H1 (cell line): Measurements from ENCODE around the gene ARID5B. TPM values are rescaled to one million over a fixed set of nuclear protein-coding genes. Genes with fewer than 3 reads are reported as not detected.

ENCODE experiments used
- CTCF ChIA-PET: fragments of 300-600 bp; sonication (Branson Sonifier 250); formaldehyde crosslinking; loops from one replicate; lab custom pipeline; 2021; ENCODE audit not compliant: partially characterized antibody; lab: Charles Lee
- POLR2A ChIA-PET: fragments of 300-600 bp; sonication (Branson Sonifier 250); formaldehyde crosslinking; loops from one replicate; lab custom pipeline; 2021; ENCODE audit warnings: inconsistent platforms; ENCODE audit not compliant: partially characterized antibody; lab: Charles Lee
- DNase-seq, 2 experiments: peaks; one replicate each; pipeline versions ENCODE4 v3.0.0 to v3.0.0-alpha.2; 2010 to 2022; ENCODE audit warnings: low spot score in 2 of 2, low read depth in 1 of 2, mixed read lengths in 1 of 2
- FAIRE-seq: peaks from 2 replicates; lab custom pipeline; 2011; peaks lifted over from hg19 to GRCh38; lab: Jason Lieb, UNC
- H2AFZ ChIP-seq: 2 replicates; pipeline ENCODE4 v1.8.1; 2012; ENCODE audit warnings: low read length, inconsistent platforms
- H2AK5ac ChIP-seq: 2 replicates; pipeline ENCODE4 v1.6.1; 2013; ENCODE audit warnings: low read depth, low read length
- H2BK120ac ChIP-seq: replicated peaks from 2 replicates; pipeline ENCODE3; 2013; ENCODE audit warnings: low read depth, low read length, inconsistent platforms
- H2BK12ac ChIP-seq: 2 replicates; pipeline ENCODE4 v1.6.1; 2013; ENCODE audit warnings: low read depth, low read length
- H2BK15ac ChIP-seq: 2 replicates; pipeline ENCODE4 v1.6.1; 2013; ENCODE audit warnings: low read length
- H2BK20ac ChIP-seq: 2 replicates; pipeline ENCODE4 v1.6.1; 2013; ENCODE audit warnings: low read length
- H2BK5ac ChIP-seq: 2 replicates; pipeline ENCODE4 v1.6.1; 2013; ENCODE audit warnings: low read depth, low read length
- H3K14ac ChIP-seq: 2 replicates; pipeline ENCODE4 v1.6.1; 2013; ENCODE audit warnings: inconsistent platforms; ENCODE audit not compliant: insufficient read length
- H3K18ac ChIP-seq: 2 replicates; pipeline ENCODE4 v1.6.1; 2013; ENCODE audit warnings: low read length; ENCODE audit errors: extremely low read depth
- H3K23ac ChIP-seq: 2 replicates; pipeline ENCODE4 v1.6.1; 2013; ENCODE audit warnings: inconsistent platforms; ENCODE audit not compliant: insufficient read length
- H3K23me2 ChIP-seq: 2 replicates; pipeline ENCODE4 v1.6.1; 2013; ENCODE audit warnings: low read depth, low read length
- H3K27ac ChIP-seq: 2 replicates; pipeline ENCODE4 v1.6.1; 2011; ENCODE audit warnings: low read depth, low read length, inconsistent platforms
- H3K27me3 ChIP-seq, 4 experiments: replicated peaks in 1 of 4; 1 replicate in 1 of 4; 2 replicates in 3 of 4; pipeline versions ENCODE4 v1.6.1 to v1.8.1; 2011 to 2013; ENCODE audit warnings: low read length in 3 of 4, mild to moderate bottlenecking in 3 of 4, inconsistent platforms in 2 of 4, mixed read lengths in 2 of 4, moderate library complexity in 1 of 4; ENCODE audit not compliant: control insufficient read depth in 3 of 4, insufficient read depth in 3 of 4; ENCODE audit errors: extremely low read depth in 1 of 4
- H3K36me3 ChIP-seq, 4 experiments: 2 replicates each; pipeline versions ENCODE4 v1.6.1 to v1.8.1; 2011 to 2013; ENCODE audit warnings: mild to moderate bottlenecking in 4 of 4, low read length in 3 of 4, moderate library complexity in 2 of 4, control low read depth in 1 of 4, inconsistent platforms in 1 of 4; ENCODE audit not compliant: insufficient read depth in 4 of 4, control insufficient read depth in 2 of 4
- H3K4ac ChIP-seq: replicated peaks from 2 replicates; pipeline ENCODE3; 2013; ENCODE audit warnings: low read length, low read depth, mixed read lengths, inconsistent platforms; ENCODE audit not compliant: insufficient read length
- H3K4me1 ChIP-seq, 4 experiments: replicated peaks in 1 of 4; 1 replicate in 1 of 4; 2 replicates in 3 of 4; pipeline versions ENCODE4 v1.6.1 to v1.8.1; 2011 to 2013; ENCODE audit warnings: low read length in 3 of 4, inconsistent platforms in 2 of 4, mixed read lengths in 1 of 4; ENCODE audit not compliant: insufficient read depth in 4 of 4, control insufficient read depth in 3 of 4
- H3K4me2 ChIP-seq, 2 experiments: 2 replicates each; pipeline versions ENCODE4 v1.6.1 to v1.8.1; 2011 to 2013; ENCODE audit warnings: low read depth in 2 of 2, low read length in 2 of 2, control low read depth in 1 of 2, inconsistent platforms in 1 of 2, mild to moderate bottlenecking in 1 of 2; ENCODE audit not compliant: insufficient read depth in 1 of 2
- H3K4me3 ChIP-seq, 4 experiments: fragments of 200-600, 300-600 bp in 1 of 4; sonication (generic), shearing (Covaris generic), sonication (Bioruptor Twin) in 1 of 4; 2 replicates each; pipeline versions ENCODE4 v1.5.1 to v1.8.1; 2011 to 2016; ENCODE audit warnings: low read length in 4 of 4, low read depth in 3 of 4, control low read depth in 2 of 4, inconsistent platforms in 2 of 4, mild to moderate bottlenecking in 2 of 4, mixed read lengths in 1 of 4, moderate library complexity in 1 of 4; ENCODE audit not compliant: insufficient read depth in 2 of 4; ENCODE audit errors: extremely low read depth in 1 of 4
- H3K56ac ChIP-seq: replicated peaks from 2 replicates; pipeline ENCODE3; 2013; ENCODE audit warnings: low read depth, mild to moderate bottlenecking, mixed read lengths, low read length, inconsistent platforms; ENCODE audit not compliant: insufficient read length
- H3K79me1 ChIP-seq: 2 replicates; pipeline ENCODE4 v1.6.1; 2013; ENCODE audit warnings: low read depth, low read length, control low read depth
- H3K79me2 ChIP-seq, 2 experiments: 2 replicates each; pipeline versions ENCODE4 v1.6.1 to v1.8.1; 2012 to 2013; ENCODE audit warnings: low read length in 2 of 2, mild to moderate bottlenecking in 2 of 2, inconsistent platforms in 1 of 2; ENCODE audit not compliant: insufficient read depth in 2 of 2, control insufficient read depth in 1 of 2
- H3K9ac ChIP-seq, 4 experiments: replicated peaks in 1 of 4; 1 replicate in 1 of 4; 2 replicates in 3 of 4; pipeline versions ENCODE4 v1.6.1 to v1.8.1; 2011 to 2013; ENCODE audit warnings: low read depth in 3 of 4, low read length in 3 of 4, control low read depth in 2 of 4, mild to moderate bottlenecking in 2 of 4, moderate library complexity in 2 of 4, inconsistent platforms in 1 of 4; ENCODE audit errors: extremely low read depth in 1 of 4
- H3K9me3 ChIP-seq, 2 experiments: 2 replicates each; pipeline versions ENCODE4 v1.6.1 to v1.8.1; 2012 to 2013; ENCODE audit warnings: mild to moderate bottlenecking in 2 of 2, moderate library complexity in 2 of 2, control low read depth in 1 of 2, inconsistent platforms in 1 of 2, low read depth in 1 of 2, low read length in 1 of 2, mixed read lengths in 1 of 2; ENCODE audit not compliant: insufficient read depth in 2 of 2
- H4K20me1 ChIP-seq, 2 experiments: replicated peaks in 1 of 2; 2 replicates each; pipeline versions ENCODE3 to v1.8.1; 2011 to 2013; ENCODE audit warnings: inconsistent platforms in 2 of 2, low read length in 2 of 2, mild to moderate bottlenecking in 1 of 2; ENCODE audit not compliant: insufficient read depth in 2 of 2, control insufficient read depth in 1 of 2
- H4K5ac ChIP-seq: 2 replicates; pipeline ENCODE4 v1.6.1; 2013; ENCODE audit warnings: low read length, low read depth, mixed read lengths, inconsistent platforms; ENCODE audit not compliant: insufficient read length
- H4K8ac ChIP-seq: 2 replicates; pipeline ENCODE4 v1.8.0; 2013; ENCODE audit warnings: mild to moderate bottlenecking, moderate library complexity, low read length, inconsistent platforms; ENCODE audit not compliant: insufficient read depth; ENCODE audit errors: extremely low read depth
- H4K91ac ChIP-seq: replicated peaks from 2 replicates; pipeline ENCODE3; 2013; ENCODE audit warnings: low read length, mixed read lengths, inconsistent platforms; ENCODE audit not compliant: insufficient read length
- ASH2L ChIP-seq: fragments of 200-600, 300-600 bp; sonication (generic); IDR thresholded peaks from one replicate; pipeline ENCODE4 v1.7.1; 2017; ENCODE audit warnings: low read length
- HDAC6 ChIP-seq: IDR thresholded peaks from one replicate; pipeline ENCODE4 v1.7.1; 2012; ENCODE audit warnings: low read depth, mild to moderate bottlenecking, inconsistent platforms, low read length, moderate library complexity
- KDM1A ChIP-seq: fragments of 200-600, 300-600 bp; sonication (generic); IDR thresholded peaks from 2 replicates; pipeline ENCODE4 v1.7.1; 2016; ENCODE audit warnings: mild to moderate bottlenecking, low read length, borderline replicate concordance
- NANOG ChIP-seq: IDR thresholded peaks from 2 replicates; pipeline ENCODE4 v1.6.1; 2011; ENCODE audit warnings: low read length, low read depth, mild to moderate bottlenecking, inconsistent platforms; ENCODE audit not compliant: insufficient read depth, poor library complexity, severe bottlenecking
- POLR2AphosphoS5 ChIP-seq: IDR thresholded peaks from 2 replicates; pipeline ENCODE4 v1.6.1; 2011; ENCODE audit warnings: low read depth, low read length
- TCF12 ChIP-seq: IDR thresholded peaks from 2 replicates; pipeline ENCODE4 v1.6.1; 2011; ENCODE audit warnings: low read depth, mild to moderate bottlenecking, low read length
- WGBS, 2 experiments: shearing (Covaris generic) in 1 of 2; methylation state at CpG; one replicate each; pipeline versions ENCODE4 v1.1.6 to v1.1.7; 2013 to 2015; ENCODE audit warnings: low lambda C conversion rate in 2 of 2, mixed read lengths in 2 of 2, inconsistent platforms in 1 of 2, low coverage in 1 of 2, missing lambda C conversion rate in 1 of 2; ENCODE audit not compliant: insufficient replicate concordance in 2 of 2, insufficient coverage in 1 of 2, insufficient read length in 1 of 2; ENCODE audit errors: extremely low coverage in 1 of 2, missing lambda C conversion rate in 1 of 2; 5-methylcytosine and 5-hydroxymethylcytosine counted together
- polyA plus RNA-seq, 7 experiments: library from polyadenylated mRNA; depleted of rRNA in 3 of 7; stranded (reverse) in 5 of 7; unstranded in 2 of 7; fragments of >200 nt in 5 of 7; fragments of 200-250 nt in 2 of 7; gene quantifications; 1 replicate in 5 of 7; 2 replicates in 1 of 7; 4 replicates in 1 of 7; pipeline versions ENCODE4 v1.2.1 to v1.2.3, GENCODE V29; 2011 to 2013; ENCODE audit warnings: missing spikeins in 2 of 7, mixed read lengths in 2 of 7
- total RNA-seq: library from RNA; stranded (reverse); fragmentation: NEBNext Ultra II Directional; extraction: Animal tissue kit (Norgen Biotek cat#: 25700); gene quantifications from 2 replicates; pipeline ENCODE4 v1.2.1, GENCODE V29; 2021

ARID5B gene
- total and polyA plus RNA-seq, 2 of the 8 experiments (the other 6 are each of a cell fraction or from before 2014, with no cell fraction given), result 0.21 to 1.1 TPM

DNA sequence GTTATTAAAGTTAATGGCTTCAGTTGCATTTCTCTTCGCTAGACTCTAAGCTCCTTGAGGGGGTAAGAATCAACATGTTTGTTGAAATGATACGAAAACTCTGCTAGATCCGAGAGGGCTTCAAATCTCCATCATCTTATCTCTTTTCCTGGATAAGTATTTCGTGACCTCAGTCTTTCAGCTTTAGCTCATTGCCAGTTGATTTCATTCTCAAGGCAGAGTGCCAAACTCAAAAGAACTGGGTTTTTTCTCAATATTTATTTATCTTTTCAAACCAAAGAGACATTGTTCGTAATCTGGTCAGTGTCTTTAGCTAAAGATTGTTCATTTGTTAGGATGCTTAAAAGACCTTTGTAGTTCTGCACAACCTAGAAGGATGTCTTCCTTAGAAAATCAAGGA lies 108.9 kb downstream of the ARID5B start:
- POLR2A ChIA-PET, result no interaction called here
- H3K27ac ChIP-seq, result no peak overlapping the region

More for the DNA sequence above, 108.9 kb downstream of the ARID5B start:
- Histone ChIP-seq H3K4me1 (no peaks in the 10 kb centered on the region), H3K27me3 (no peaks in the 10 kb centered on the region), H3K14ac (no peak overlapping the region), H4K8ac (no peak overlapping the region), H3K79me2 (no peaks in the 10 kb centered on the region), H3K79me1 (no peaks in the 10 kb centered on the region), H3K4me2 (no peak overlapping the region), H3K9me3 (no peaks in the 10 kb centered on the region), H2BK20ac (no peak overlapping the region), H3K56ac (no peak overlapping the region), H3K4ac (no peak overlapping the region), H2BK5ac (no peak overlapping the region), H3K18ac (no peak overlapping the region), H4K20me1 (no peaks in the 10 kb centered on the region), H3K36me3 (no peaks in the 10 kb centered on the region), H3K23me2 (no peaks in the 10 kb centered on the region; the same call in 1 of the 2 replicates), H2BK12ac (no peak overlapping the region), H2BK120ac (no peak overlapping the region), H4K91ac (no peak overlapping the region), H3K9ac (no peak overlapping the region), H4K5ac (no peak overlapping the region), H2AFZ (no peak overlapping the region), H3K4me3 (no peak overlapping the region), H3K23ac (no peak overlapping the region), H2BK15ac (no peak overlapping the region), H2AK5ac (no peak overlapping the region)
- CTCF ChIA-PET, result interaction anchor here (1.4 to 1.6 kb wide), 2 partner anchors 12 to 22 kb away, joined by 4 read pairs; no protein-coding TSS in a partner anchor
- TF ChIP-seq HDAC6, result no peak
- no peak for TF ChIP-seq KDM1A
- no peak for TF ChIP-seq ASH2L
- no peak for TF ChIP-seq POLR2AphosphoS5
- no peak for TF ChIP-seq NANOG
- no peak for TF ChIP-seq TCF12
- 85% methylated on average over 5 of the region's 5 CpGs; no CpG with 5 or more reads in 1 of the 2 experiments for WGBS, 2 experiments
- no peak for DNase-seq
- FAIRE-seq, result no peak
